Adrenal gland (tissue), 12 donors: Measurements from ENCODE around the gene FTMT. TPM values are rescaled to one million over a fixed set of nuclear protein-coding genes. Genes with fewer than 3 reads are reported as not detected.

Experiments
- DNase-seq, 7 donors: peaks; one replicate each; pipeline ENCODE4 v3.0.0-alpha.2; 2019 to 2020
- H3K27ac ChIP-seq, 5 donors: fragments of 200-600 bp; sonication (generic) in 4 of 5; 1 replicate in 3 of 5; 2 replicates in 2 of 5; pipeline versions ENCODE4 v1.5.1 to v1.8.0; 2016 to 2020; ENCODE audit warnings: mild to moderate bottlenecking in 1 of 5
- H3K27me3 ChIP-seq: fragments of 200-600 bp; 2 replicates; pipeline ENCODE4 v1.8.0; 2021
- H3K36me3 ChIP-seq, 2 donors: fragments of 200-600 bp; replicated peaks in 1 of 2; 1 replicate in 1 of 2; 2 replicates in 1 of 2; pipeline versions ENCODE4 v1.5.1 to v1.8.0; 2018 to 2022
- H3K4me1 ChIP-seq, 2 donors: fragments of 200-600 bp; replicated peaks in 1 of 2; 1 replicate in 1 of 2; 2 replicates in 1 of 2; pipeline versions ENCODE4 v1.5.1 to v1.8.0; 2018 to 2021
- H3K4me3 ChIP-seq, 4 donors: fragments of 200-600 bp; sonication (generic) in 3 of 4; one replicate each; pipeline ENCODE4 v1.5.1; 2016 to 2018
- H3K9me3 ChIP-seq, 3 donors: fragments of 200-600 bp; sonication (generic) in 1 of 3; replicated peaks in 1 of 3; 1 replicate in 2 of 3; 2 replicates in 1 of 3; pipeline versions ENCODE4 v1.5.1 to v1.8.0; 2016 to 2021
- CTCF ChIP-seq, 6 experiments: fragments of 450-650 bp in 4 of 6; fragments of 200-600 bp in 2 of 6; sonication (generic) in 1 of 6; IDR thresholded peaks; 1 replicate in 5 of 6; 2 replicates in 1 of 6; pipeline versions ENCODE4 v1.5.1 to v1.8.0; 2016 to 2021; ENCODE audit warnings: antibody characterized with exemption in 6 of 6, mild to moderate bottlenecking in 2 of 6, moderate library complexity in 1 of 6
- POLR2A ChIP-seq, 2 donors: fragments of 450-650 bp; IDR thresholded peaks; one replicate each; pipeline ENCODE4 v1.6.1; 2017; ENCODE audit warnings: antibody characterized with exemption in 2 of 2, mild to moderate bottlenecking in 2 of 2, moderate library complexity in 1 of 2
- WGBS, 4 donors: extraction: QIAGEN DNeasy Blood & Tissue Kit in 2 of 4; methylation state at CpG; one replicate each; pipeline versions ENCODE4 v1.1.5 to v1.1.7; 2013 to 2017; 5-methylcytosine and 5-hydroxymethylcytosine counted together
- intact Hi-C, 2 donors: fragments of 100-400 bp; cut with DNase I; formaldehyde crosslinking; loops; one replicate each; pipeline versions ENCODE4 v1.14.1 to v1.15.0; 2022 to 2023
- polyA plus RNA-seq, 3 donors: library from polyadenylated mRNA; stranded (reverse); fragments of 200-250 nt in 2 of 3; fragments of 350-450 nt in 1 of 3; fragmentation: Illumina TruSeq in 1 of 3; extraction: RNeasy Lipid Tissue Mini Kit (QIAGEN cat#74804) in 1 of 3; gene quantifications; one replicate each; pipeline ENCODE4 v1.2.3, GENCODE V29; 2013 to 2014
- total RNA-seq, 9 donors: library from RNA; depleted of rRNA in 4 of 9; stranded (reverse); fragments of >200 nt in 4 of 9; fragments of 120-200 nt in 1 of 9; fragmentation: NEBNext Ultra II Directional in 1 of 9; extraction: Animal tissue kit (Norgen Biotek cat#: 25700) in 1 of 9; gene quantifications; one replicate each; pipeline versions ENCODE4 v1.1.0 to v1.2.4, GENCODE V29; 2013 to 2023
- donor health status: healthy with polysubstance abuse.
- donor health status: Bipolar disorder and iron deficiency.
- donor health status: DM: yes; HTN: yes; CAD: no.
- donor health status: DM: no; HTN: no; CAD: no.
- donor health status: DM: no; HTN: no; CAD: no.
- donor health status: DM: yes; HTN: yes; CAD: no.

FTMT gene
- total and polyA plus RNA-seq, 12 donors = not detected

DNA sequence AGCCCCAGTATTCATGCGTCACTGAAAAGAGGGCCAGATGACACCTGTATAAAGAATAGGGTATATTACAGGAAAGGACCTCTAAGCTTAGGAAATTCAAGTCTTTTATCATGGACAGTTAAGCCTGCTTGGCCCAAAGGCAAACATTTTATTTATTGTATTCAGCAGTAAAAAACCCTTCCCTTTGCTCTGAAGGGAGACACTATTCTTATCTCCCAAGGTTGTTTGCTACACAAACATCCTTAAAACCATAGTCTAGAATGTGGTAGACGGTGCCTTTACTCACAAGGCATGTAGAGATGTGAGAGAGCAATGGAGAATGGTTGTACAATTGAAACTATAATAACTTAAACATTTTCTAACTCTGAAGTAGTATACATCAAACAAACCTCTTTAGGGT lies 33.9 kb downstream of the FTMT start:
- WGBS, 4 donors = 59 to 70% (median 65%) methylated on average over 2 of the region's 2 CpGs

DNA sequence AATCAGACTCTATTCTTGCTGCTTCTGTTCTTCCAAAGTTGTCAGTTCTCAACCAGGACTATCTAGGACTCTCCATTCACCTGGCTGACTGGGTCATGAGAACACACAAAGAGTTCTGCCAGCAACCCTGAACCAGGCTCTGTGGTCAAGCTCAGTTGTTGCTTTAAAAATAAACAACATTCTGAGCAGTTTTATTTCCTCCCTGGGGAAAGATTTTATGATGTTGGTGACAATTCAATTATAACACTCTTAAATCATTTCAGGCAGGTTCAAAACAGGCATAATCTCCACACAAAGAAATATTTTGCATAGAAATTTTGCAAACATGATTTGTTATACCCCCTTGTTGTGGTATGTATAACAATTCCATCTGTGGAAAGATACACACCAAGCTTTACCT lies 36.0 kb downstream of the FTMT start:
- no peak for DNase-seq
- intact Hi-C loops = no loop called here

More for the DNA sequence above, 33.9 kb downstream of the FTMT start:
- Histone ChIP-seq H3K36me3 (no peaks in the 10 kb centered on the region), H3K4me1 (no peaks in the 10 kb centered on the region), H3K27ac (no peak overlapping the region), H3K27me3 (no peaks in the 10 kb centered on the region), H3K4me3 (no peak overlapping the region), H3K9me3 (no peaks in the 10 kb centered on the region)
- intact Hi-C loops = no loop called here
- DNase-seq = no peak
- TF ChIP-seq CTCF (IDR thresholded peaks at IDR 0.05) (no peak), POLR2A (IDR thresholded peaks at IDR 0.05) (no peak)

GRCh38 chr5:121890297-121890858 lies 38.7 kb downstream of the FTMT start:
- intact Hi-C loops = no loop called here
- WGBS, 4 donors = 79 to 86% (median 85%) methylated on average over 8 to 11 of the region's 11 CpGs
- Histone ChIP-seq H3K4me1 (no peaks in the 10 kb centered on the region), H3K27me3 (no peaks in the 10 kb centered on the region), H3K36me3 (no peaks in the 10 kb centered on the region), H3K9me3 (no peaks in the 10 kb centered on the region), H3K4me3 (no peak overlapping the region), H3K27ac (no peak overlapping the region)
- DNase-seq = no peak
- no peak for TF ChIP-seq CTCF (IDR thresholded peaks at IDR 0.05)
- TF ChIP-seq POLR2A (IDR thresholded peaks at IDR 0.05) = no peak

More for the DNA sequence above, 36.0 kb downstream of the FTMT start:
- no peaks in the 10 kb centered on the region for H3K36me3 ChIP-seq
- H3K9me3 ChIP-seq = no peaks in the 10 kb centered on the region
- no peaks in the 10 kb centered on the region for H3K4me1 ChIP-seq
- H3K27me3 ChIP-seq = no peaks in the 10 kb centered on the region
- H3K4me3 ChIP-seq = no peak overlapping the region
- no peak overlapping the region for H3K27ac ChIP-seq
- TF ChIP-seq POLR2A (IDR thresholded peaks at IDR 0.05) (no peak), CTCF (IDR thresholded peaks at IDR 0.05) (no peak)

- Histone ChIP-seq H3K9me3 (no peaks in the 10 kb centered on the region), H3K4me3 (no peak overlapping the region), H3K36me3 (no peaks in the 10 kb centered on the region), H3K4me1 (no peaks in the 10 kb centered on the region), H3K27ac (no peak overlapping the region), H3K27me3 (no peaks in the 10 kb centered on the region)
- DNase-seq = no peak
- intact Hi-C loops = no loop called here
- no peak for TF ChIP-seq CTCF (IDR thresholded peaks at IDR 0.05)
- TF ChIP-seq POLR2A (IDR thresholded peaks at IDR 0.05) = no peak
- WGBS, 4 donors = 71 to 81% (median 74%) methylated on average over 5 of the region's 5 CpGs
These were observed 45.7 kb downstream of the FTMT start for GRCh38 chr5:121897341-121897740.
